ENCODE results near the gene NPC1.

NPC1 gene

GRCh38 chr18:23612434-23613090, 26.3 kb upstream of the NPC1 start:
- DNase-seq (ENCODE audit: extremely low spot score, insufficient read length, low read depth), result no peak
- peak; percentile 18 for FAIRE-seq

- no peak for FAIRE-seq
- DNase-seq (ENCODE audit: extremely low spot score, insufficient read length, low read depth), result no peak
Observed at GRCh38 chr18:23609390-23610023, 23.2 kb upstream of the NPC1 start.

GRCh38 chr18:23608211-23608610, 21.9 kb upstream of the NPC1 start:
- no peak for FAIRE-seq

DNA sequence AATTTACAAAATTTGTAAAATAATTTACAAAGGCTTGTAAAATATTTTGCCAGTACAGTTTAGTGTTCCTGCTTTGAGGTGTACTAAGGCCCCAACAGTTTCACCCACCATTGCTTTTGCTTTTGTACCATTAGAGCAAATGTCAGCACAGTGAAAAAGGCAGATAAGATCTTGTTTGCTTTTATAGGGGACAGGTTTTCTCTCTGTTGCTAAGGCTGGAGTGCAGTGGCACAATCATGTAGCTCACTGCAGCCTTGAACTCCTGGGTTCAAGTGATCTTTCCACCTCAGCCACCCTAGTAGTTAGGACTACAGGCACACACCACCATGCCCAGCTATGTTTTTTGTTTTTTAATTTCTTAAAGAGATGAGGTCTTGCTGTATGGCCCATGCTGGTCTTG, 19.6 kb upstream of the NPC1 start:
- no peak for DNase-seq (ENCODE audit: extremely low spot score, insufficient read length, low read depth)
- no peak for FAIRE-seq

More at GRCh38 chr18:23608211-23608610, 21.9 kb upstream of the NPC1 start:
- no peak for DNase-seq (ENCODE audit: extremely low spot score, insufficient read length, low read depth)

DNA sequence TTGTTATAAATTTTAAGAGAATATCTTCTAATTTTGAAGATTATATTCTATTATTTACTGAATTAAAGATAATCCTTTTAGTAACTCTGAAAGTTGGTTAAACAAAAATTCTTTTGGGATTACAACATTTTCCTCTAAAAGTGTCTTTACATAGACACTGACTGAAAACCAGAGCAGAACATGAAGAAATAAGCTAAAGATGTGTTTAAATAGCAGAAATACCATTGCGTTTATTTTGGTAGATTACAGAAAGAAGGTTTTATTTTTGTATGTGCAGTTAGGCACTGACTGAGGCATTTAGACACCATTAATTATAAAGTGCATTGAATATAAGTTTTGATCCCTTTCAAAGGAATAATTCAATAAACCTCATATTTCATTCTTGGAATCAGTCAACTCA, 13.5 kb upstream of the NPC1 start:
- no peak for FAIRE-seq

GRCh38 chr18:23596183-23596582, 9.9 kb upstream of the NPC1 start:
- FAIRE-seq, result no peak
- no peak for DNase-seq (ENCODE audit: extremely low spot score, insufficient read length, low read depth)

More for the DNA sequence above, 13.5 kb upstream of the NPC1 start:
- no peak for DNase-seq (ENCODE audit: extremely low spot score, insufficient read length, low read depth)

- FAIRE-seq (no peak), DNase-seq (ENCODE audit: extremely low spot score, insufficient read length, low read depth) (no peak)
Observed at GRCh38 chr18:23595591-23595990, 9.3 kb upstream of the NPC1 start.

- DNase-seq (ENCODE audit: extremely low spot score, insufficient read length, low read depth), result no peak
Observed at GRCh38 chr18:23593720-23594119, 7.4 kb upstream of the NPC1 start.

DNA sequence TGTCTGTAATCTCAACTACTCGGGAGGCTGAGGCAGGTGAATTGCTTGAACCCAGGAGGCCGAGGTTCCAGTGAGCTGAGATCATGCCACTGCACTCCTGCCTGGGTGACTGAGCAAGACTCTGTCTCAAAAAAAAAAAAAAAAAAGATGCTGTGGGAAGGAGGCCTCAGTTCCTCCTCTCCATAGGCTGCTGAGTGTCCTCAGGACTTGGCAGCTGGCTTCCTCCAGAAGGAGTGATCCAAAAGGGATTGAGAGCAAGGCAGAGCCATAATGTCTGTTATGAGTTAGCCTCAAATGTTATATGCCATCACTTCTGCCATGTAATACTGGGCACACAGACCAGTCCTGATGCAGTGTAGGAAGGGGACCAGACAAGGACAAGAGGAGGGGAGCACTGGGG, 6.6 kb upstream of the NPC1 start:
- FAIRE-seq (no peak), DNase-seq (ENCODE audit: extremely low spot score, insufficient read length, low read depth) (no peak)

More at GRCh38 chr18:23593720-23594119, 7.4 kb upstream of the NPC1 start:
- no peak for FAIRE-seq

DNA sequence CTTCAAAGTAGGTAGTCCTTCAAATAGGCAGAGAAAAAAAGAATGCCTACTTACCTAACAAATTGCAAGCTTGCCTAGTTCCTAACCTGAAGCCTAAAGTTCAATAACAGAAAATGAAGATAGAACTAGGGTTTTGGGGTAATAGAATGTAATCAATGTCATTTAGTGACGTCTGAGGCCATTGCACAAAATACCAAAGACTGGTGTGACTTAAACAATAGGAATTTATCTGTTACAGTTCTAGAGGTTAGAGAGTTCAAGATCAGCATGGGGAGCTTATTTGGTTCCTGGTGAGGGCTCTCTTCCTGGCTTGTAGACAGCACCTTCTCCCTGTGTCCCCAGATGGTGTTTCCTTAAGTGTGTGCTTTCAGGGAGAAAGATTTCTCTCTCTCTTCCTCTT, 4.7 kb upstream of the NPC1 start:
- no peak for FAIRE-seq

DNA sequence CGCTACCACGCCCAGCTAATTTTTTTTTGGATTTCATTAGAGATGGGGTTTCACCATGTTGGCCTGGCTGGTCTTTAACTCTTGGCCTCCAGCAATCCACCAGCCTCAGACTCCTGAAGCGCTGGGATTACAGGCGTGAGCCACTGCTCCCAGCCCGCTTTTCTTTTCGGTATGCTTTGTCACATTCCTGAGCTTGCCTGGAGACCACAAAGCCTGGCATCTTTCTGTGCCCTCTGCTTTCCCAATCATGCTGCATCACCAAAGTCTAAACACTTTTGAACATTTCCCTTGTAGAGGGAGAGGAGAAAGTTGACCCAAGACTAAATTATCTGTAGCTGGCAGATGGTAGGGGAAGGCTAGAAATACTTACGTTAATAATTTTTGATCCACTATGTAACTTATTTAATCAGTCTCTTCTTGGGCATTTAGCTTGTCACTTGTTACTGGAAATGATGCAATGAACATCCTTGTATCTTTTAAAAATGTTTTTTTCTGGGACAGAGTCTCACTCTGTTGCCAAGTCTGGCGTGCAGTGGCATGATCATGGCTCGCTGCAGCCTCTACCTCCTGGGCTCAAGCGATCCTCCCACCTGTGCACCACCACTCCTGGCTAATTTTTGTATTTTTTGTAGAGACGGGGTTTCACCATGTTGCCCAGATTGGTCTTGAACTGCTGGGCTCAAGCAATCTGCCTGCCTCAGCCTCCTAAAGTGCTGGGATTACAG, 2.7 kb upstream of the NPC1 start:
- DNase-seq (ENCODE audit: extremely low spot score, insufficient read length, low read depth) (no peak), FAIRE-seq (no peak)

More for the DNA sequence above, 4.7 kb upstream of the NPC1 start:
- DNase-seq (ENCODE audit: extremely low spot score, insufficient read length, low read depth), result no peak

DNA sequence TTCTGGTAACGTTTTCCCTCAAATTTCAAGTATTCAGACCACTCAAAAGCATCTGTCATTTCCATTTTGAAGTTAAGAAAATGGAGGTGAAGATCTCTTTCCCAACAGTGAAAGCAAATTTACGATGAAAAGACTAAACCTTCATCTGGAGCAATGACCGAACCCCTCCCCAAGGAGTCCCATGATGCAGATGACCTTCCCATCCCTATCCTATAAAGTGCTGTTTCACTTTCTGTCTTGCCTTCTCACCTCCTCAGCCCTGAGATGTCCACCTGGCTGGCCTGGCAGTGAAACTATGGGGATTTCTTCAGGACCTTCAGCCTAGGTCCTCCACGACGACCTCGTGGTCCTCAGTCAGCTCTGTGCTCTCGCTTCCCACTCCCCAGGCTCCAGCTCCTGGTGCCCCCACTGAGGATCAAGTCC, 925 bp upstream of the NPC1 start:
- no peak for DNase-seq (ENCODE audit: extremely low spot score, insufficient read length, low read depth)
- FAIRE-seq, result no peak

DNA sequence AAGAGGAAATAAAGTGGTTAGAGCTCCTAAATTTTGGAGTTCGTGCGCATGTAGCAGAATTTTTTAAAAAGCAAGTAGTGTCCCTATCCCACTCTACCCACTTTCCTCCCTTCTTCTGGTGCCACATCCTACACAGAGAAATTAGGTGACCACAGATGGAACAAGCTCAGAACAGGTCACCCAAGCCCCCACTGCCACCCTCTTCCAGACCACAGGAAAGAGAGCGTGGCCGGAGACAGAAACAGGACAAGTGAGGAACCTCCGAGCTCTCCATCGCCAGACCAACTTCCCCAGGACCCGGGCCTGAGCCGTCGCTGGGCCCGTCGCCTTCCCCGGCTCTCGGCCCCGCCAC, 433 bp downstream of the NPC1 start:
- FAIRE-seq, result no peak
- no peak for DNase-seq (ENCODE audit: extremely low spot score, insufficient read length, low read depth)

DNA sequence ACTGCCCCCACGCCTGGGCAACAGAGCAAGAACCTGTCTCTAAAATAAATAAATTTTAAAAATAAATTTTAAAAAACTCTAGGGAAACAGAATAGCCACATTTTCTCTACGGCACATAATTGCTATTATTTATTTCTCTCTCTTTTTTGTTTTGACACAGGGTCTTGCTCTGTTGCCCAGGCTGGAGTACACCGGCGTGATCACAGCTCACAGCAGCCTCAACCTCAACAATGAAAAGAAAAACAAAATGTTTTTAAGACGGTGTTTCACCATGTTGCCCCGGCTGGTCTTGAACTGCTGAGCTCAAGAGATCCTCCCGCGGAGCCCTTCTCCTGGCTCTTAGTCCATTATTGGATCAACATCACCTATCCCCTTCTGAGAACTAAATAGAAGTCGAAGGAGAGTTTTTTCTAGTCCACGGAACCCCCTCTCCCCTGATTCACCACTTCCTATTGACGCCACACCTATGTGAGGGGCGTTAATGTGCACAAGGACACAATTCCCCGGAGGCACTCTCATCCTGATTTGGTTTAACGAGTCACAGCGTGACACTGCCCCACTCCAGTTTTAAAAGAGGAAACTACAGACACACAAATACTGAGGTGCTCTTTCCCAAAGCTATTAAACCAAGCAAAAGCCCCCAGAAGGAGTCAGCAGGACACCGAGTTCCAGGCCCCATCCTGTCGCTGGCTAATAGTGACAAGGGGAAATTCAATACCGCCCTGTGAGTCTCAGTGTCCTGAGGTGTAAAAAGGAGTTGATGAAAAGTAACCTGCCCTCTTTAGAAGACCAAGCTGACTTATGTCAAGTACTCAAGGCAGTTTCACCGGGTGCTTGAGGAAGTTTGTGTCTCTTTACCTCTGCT, 1.1 kb downstream of the NPC1 start:
- FAIRE-seq (peak; percentile 56), DNase-seq (ENCODE audit: extremely low spot score, insufficient read length, low read depth) (no peak)

DNA sequence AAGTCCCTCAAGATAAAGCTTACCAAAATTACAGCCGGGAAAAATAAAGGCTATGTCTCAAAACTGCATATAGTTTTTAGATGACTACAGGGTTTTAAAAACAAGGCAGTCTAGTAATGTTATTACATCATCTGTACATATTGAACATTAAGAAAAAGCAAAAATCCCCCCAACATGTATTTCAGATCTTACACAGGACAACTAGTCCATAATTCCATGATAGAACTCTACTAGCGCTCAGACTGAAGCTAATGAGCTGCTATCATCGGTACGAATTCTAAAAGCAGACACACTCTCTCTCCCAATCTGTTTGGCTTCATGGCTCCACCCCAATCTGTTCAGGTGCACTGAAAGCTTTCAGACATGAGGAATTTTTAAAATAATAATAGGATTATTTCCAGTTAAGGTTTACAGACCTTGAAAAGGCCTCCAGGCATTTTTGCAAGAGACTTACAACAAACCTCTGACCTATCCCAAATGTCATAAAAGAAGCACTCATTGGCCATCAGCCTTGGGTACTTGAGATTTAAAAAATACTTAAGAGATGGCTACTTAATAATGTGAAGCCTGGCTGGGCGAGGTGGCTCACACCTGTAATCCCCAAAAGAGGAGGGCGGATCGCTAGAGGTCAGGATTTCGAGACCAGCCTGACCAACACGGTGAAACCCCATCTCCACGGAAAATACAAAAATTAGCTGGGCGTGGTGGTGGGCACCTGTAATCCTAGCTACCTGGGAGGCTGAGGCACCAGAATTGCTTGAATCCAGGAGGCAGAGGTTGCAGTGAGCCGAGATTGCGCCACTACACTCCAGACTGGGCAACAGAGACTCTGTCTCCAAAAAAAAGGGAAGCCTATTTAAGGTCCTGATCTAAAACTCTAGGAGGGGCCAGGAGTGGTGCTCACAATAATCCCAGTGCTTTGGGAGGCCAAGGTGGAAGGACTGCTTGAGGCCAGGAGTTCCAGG, 2.0 kb downstream of the NPC1 start:
- FAIRE-seq (no peak), DNase-seq (ENCODE audit: extremely low spot score, insufficient read length, low read depth) (no peak)

DNA sequence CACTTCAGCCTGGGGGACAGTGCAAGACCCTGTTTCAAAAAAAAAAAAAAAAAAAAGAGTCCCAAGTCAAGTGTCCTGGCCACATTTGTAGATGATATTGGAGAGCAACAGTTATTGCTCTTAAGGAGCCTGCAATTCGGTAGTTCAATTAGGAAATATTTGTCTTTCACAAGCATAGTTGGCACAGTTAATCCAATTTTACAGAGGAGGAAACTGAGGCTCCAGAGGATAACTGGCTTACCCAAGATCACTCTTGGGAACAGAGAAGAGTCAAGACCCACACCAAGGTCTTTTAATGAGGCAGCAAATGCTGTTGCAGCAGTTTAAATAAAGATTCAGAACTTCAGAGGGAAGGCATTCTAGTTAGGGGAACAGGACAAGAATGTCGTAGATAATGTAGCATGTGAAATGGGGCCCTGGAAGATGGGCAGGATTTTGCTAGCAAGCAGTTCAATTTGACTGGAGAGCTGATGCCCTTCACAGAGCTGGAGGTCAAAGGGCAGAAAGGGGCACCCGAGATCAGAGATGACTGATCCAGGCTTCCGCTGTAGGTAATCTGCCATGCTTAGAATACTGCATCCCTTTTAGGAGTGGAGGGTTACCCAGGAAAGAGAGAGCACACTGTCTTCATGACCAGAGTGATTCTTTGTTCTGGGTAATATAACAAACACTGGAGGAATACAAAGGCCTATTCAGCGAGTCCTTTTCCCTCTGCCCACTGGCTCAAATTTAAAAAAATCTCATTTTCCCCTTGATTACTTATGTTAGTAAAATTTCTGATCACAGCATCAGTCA, 3.0 kb downstream of the NPC1 start:
- DNase-seq (ENCODE audit: extremely low spot score, insufficient read length, low read depth), result no peak
- no peak for FAIRE-seq

DNA sequence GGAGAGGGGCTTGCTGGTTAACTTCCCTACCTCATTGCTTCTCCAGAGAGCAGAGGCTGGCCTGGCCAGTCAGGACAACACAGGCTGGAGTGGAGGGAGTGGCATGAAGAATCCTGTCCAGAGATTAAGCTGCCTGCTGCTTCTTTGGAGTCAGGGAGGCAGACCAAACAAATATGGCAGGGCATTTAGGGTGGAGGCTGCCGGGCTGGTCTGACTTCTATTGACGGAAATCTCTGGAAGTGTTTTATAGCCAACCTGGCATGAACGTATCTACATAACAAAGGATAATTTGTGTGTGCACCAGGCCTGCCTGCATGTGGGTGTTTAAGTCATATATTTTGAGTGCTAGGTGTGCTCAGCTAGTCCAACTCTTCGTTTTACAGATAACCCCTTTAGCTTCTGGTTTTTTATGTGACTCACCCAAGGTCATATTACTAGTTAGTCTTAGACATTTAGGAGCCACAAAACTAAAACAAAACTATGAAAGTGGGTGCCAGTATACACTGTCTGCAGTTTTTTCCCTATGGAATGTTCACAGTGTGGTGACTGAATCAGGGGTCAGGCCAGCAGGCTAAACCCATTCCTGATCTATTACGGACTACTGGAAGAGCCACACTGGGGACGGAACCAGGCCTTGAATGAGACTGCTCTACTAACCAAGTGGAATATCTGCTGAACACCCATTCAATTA, 5.5 kb downstream of the NPC1 start:
- DNase-seq (ENCODE audit: extremely low spot score, insufficient read length, low read depth), result no peak
- FAIRE-seq, result no peak
